ENCODE data around the gene GRK4. TPM values are rescaled to one million over a fixed set of nuclear protein-coding genes. Genes with fewer than 3 reads are reported as not detected.

GRK4 gene
- total and polyA plus RNA-seq, 2 of the 4 experiments (the other 2 are of a cell fraction), result 1.6 to 2.2 TPM

DNA sequence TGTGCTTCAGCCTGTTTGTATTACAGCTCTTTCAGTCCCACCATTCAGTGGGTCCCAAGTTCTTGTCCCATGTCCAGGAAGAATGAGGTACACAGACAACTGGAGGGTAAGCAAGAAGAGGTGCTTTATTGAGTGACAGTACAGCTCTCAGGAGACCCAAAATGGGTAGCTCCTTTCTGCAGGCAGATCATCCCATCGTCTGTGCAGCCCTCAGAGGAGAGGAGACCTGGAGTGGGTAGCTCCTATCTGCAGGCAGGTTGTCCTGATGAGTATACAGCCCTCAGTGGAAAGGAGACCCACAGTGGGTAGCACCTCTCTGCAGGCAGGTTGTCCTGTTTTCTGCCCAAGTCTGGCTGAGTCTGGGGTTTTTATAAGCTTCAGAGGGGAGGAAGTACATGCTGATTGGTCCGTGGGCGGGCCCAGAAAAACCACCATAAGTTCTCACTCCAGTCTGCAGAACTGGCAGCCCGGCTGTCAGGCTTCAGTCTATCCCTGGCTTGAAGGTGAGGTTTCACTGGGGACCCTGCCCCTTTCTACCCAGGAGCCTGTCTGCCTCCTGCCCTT is 18.0 kb downstream of the GRK4 start:
- Histone ChIP-seq H2AK5ac (ENCODE audit: low read depth, low read length) (no peak overlapping the region), H2AFZ (replicated peaks; ENCODE audit: low read length, poor library complexity) (no peak overlapping the region), H4K5ac (ENCODE audit: low read depth, low read length) (no peak overlapping the region), H3K14ac (replicated peaks; ENCODE audit: low read depth, low read length) (no peak overlapping the region), H3K9me1 (ENCODE audit: insufficient read depth, low read length) (no peaks in the 10 kb centered on the region), H3K36me3 (ENCODE audit: control insufficient read depth, insufficient read depth, low read length) (no peaks in the 10 kb centered on the region), H3K23ac (ENCODE audit: low read depth, low read length) (no peak overlapping the region), H3K4me2 (ENCODE audit: low read depth, low read length) (no peak overlapping the region), H3K27ac (ENCODE audit: insufficient read depth, low read length) (no peak overlapping the region), H4K91ac (ENCODE audit: insufficient read depth, low read depth, low read length) (no peak overlapping the region), H2BK5ac (ENCODE audit: low read depth, low read length, poor library complexity, severe bottlenecking) (no peak overlapping the region), H4K20me1 (ENCODE audit: insufficient read depth, low read length) (no peaks in the 10 kb centered on the region), H3K4me1 (ENCODE audit: control insufficient read depth, insufficient read depth, low read length) (no peaks in the 10 kb centered on the region), H2BK20ac (ENCODE audit: low read depth, low read length) (no peak overlapping the region), H3K18ac (ENCODE audit: low read depth, low read length) (no peak overlapping the region), H3K4ac (ENCODE audit: low read depth, low read length) (no peak overlapping the region), H3K27me3 (ENCODE audit: control insufficient read depth, insufficient read depth, low read length) (peaks cover 2% of the 10 kb centered on the region), H3K56ac (ENCODE audit: extremely low read depth, insufficient read depth, low read length) (no peak overlapping the region), H3K9me3 (ENCODE audit: control insufficient read depth, insufficient read depth, low read length) (peaks cover 12% of the 10 kb centered on the region), H3K79me1 (ENCODE audit: low read depth in 1 of 2, low read length in 2 of 2) (no peaks in the 10 kb centered on the region), H4K8ac (ENCODE audit: low read depth in 2 of 2, low read length in 2 of 2) (no peak overlapping the region), H2BK15ac (ENCODE audit: low read depth, low read length) (no peak overlapping the region), H2BK120ac (ENCODE audit: low read depth, low read length) (no peak overlapping the region), H2AK9ac (replicated peaks; ENCODE audit: low read depth, low read length, poor library complexity) (no peak overlapping the region), H3K4me3 (ENCODE audit: insufficient read depth, low read depth, low read length) (no peak overlapping the region), H3K9ac (ENCODE audit: low read depth, low read length) (no peak overlapping the region)
- in situ Hi-C loops (cut with MboI; ENCODE audit: low sequenced_read_pairs), result no loop called here
- 58% methylated on average over 2 of the region's 4 CpGs; no CpG with 5 or more reads in 1 of the 2 experiments for WGBS, 2 experiments (ENCODE audit: extremely low coverage in 2 of 2, insufficient read length in 1 of 2)
- POLR2A ChIA-PET (ENCODE audit: unreplicated experiment), result no interaction called here
- TF ChIP-seq SMC3 (IDR thresholded peaks at IDR 0.05; ENCODE audit: low read depth, low read length) (no peak), RCOR1 (IDR thresholded peaks at IDR 0.05; ENCODE audit: insufficient replicate concordance, low read length) (no peak), RAD21 (IDR thresholded peaks at IDR 0.05; ENCODE audit: low read length) (no peak), CEBPB (IDR thresholded peaks at IDR 0.05; ENCODE audit: low read depth, low read length) (no peak), MAFK (IDR thresholded peaks at IDR 0.05; ENCODE audit: low read depth, low read length) (no peak), POLR2A (IDR thresholded peaks at IDR 0.05; ENCODE audit: low read depth, low read length) (no peak), USF2 (IDR thresholded peaks at IDR 0.05; ENCODE audit: low read depth, low read length) (no peak), FOS (IDR thresholded peaks at IDR 0.05; ENCODE audit: low read depth, low read length) (no peak), MAZ (IDR thresholded peaks at IDR 0.05; ENCODE audit: borderline replicate concordance, low read depth, low read length) (no peak), MXI1 (IDR thresholded peaks at IDR 0.05; ENCODE audit: borderline replicate concordance, low read depth, low read length) (no peak), RFX5 (IDR thresholded peaks at IDR 0.05; ENCODE audit: low read depth, low read length) (no peak), NFE2L2 (IDR thresholded peaks at IDR 0.05; ENCODE audit: low read depth, low read length) (no peak), BHLHE40 (IDR thresholded peaks at IDR 0.05; ENCODE audit: low read depth, low read length) (no peak)
- TF ChIP-seq, protein P1, sequence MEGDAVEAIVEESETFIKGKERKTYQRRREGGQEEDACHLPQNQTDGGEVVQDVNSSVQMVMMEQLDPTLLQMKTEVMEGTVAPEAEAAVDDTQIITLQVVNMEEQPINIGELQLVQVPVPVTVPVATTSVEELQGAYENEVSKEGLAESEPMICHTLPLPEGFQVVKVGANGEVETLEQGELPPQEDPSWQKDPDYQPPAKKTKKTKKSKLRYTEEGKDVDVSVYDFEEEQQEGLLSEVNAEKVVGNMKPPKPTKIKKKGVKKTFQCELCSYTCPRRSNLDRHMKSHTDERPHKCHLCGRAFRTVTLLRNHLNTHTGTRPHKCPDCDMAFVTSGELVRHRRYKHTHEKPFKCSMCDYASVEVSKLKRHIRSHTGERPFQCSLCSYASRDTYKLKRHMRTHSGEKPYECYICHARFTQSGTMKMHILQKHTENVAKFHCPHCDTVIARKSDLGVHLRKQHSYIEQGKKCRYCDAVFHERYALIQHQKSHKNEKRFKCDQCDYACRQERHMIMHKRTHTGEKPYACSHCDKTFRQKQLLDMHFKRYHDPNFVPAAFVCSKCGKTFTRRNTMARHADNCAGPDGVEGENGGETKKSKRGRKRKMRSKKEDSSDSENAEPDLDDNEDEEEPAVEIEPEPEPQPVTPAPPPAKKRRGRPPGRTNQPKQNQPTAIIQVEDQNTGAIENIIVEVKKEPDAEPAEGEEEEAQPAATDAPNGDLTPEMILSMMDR (conservative IDR thresholded peaks at IDR 0.05; ENCODE audit: low read depth, low read length), result no peak
- ATAC-seq (ENCODE audit: low read depth) (no peak), DNase-seq (no peak)
- intact Hi-C loops (cut with micrococcal nuclease), result no loop called here
- CTCF ChIA-PET, result no interaction called here
- no TSS peak for BruUV-seq (replicated peaks)
- dilution Hi-C loops (cut with HindIII; ENCODE audit: low sequenced_read_pairs, unreplicated experiment), result no loop called here
